ENCODE data around the gene CANT1.
"Not testable (repeated sequence)": the region's sequence is repeated elsewhere in the genome, so short reads cannot be mapped to it uniquely, and the experiment has no call there.

CANT1 gene

DNA sequence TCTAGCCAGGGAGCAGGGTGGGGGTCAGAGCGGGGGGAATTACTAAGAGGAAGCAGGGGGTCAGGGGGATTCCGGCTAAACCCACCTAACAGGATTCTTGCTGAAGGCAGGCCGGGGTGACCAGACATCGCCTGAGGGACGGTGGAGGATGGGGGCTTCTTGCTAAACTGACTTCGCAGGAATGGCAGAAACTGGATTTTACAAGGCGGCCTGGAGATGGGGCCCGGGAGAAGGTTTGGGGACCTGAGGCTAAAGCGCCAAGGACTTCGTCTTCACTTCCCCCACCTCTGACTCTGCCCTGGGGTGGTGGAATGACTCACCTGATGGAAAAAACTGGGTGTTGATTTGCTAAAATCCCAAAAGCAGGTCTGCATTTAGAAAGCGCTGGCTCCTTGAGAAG, 53.3 kb downstream of the CANT1 start:
- DNase-seq = no peak

DNA sequence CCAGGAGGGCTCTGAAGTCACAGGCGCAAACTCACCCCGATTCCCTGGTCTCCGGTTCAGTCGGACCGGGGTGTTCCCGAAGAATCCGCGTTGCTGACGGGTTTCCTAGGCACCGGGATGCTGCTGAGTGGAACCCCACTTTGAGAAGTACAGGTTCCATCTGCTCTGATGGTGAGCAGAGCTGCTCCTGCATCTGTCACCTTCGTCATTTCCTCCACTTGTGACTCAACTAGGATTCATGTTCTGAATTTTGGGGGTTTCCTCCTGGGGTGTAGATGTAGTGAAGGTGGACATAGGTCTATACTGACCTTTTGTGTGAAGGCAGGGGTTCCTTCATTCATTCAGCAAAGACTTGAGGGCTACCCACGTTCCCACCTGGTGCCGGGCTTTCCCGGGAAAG, 54.9 kb downstream of the CANT1 start:
- no peak for DNase-seq

DNA sequence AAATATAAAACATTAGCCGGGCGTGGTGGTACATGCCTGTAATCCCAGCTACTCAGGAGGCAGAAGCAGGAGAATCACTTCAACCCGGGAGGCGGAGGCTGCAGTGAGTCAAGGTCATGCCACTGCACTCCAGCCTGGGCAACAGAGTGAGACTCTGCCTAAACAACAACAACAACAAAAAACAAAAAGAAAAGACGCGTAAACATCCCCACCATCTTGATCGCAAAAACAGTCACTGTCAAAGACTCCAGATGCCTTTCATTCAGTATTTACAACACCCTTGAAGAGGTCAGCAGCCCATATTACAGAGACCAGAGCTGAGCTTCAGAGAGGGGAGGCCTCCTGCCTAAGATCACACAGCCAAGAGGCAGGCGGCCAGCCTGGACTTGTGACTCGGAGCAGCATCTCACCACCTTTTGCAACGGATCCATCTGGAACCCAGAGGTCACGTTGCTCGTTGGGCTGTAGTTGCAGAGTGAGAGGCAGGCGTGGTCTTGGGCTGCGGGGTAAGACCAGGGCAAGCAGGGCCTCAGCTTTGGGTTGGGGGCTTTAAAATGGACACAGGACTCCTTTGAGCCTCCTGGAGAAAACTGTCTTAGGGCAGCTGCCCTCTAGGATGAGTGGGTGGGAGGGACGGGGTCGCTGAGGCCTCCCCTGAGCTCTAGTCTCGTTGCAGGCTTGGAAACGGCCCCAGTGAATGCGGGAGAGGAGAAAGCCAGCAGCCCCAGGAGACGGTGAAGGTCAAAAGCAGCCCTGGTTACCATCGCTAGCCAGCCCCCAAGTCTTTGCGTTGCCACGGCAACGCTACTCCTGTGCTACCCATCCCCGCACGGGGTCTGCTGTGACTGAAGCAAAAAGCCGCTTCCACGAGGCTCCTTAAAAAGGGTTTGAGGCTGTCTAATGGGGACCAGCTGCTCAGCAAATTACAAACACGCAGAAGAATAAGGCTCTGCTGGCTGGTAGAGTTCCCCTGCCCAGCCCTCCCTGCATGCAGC, 55.9 kb downstream of the CANT1 start:
- DNase-seq = no peak

GRCh38 chr17:78952706-78953105, 56.9 kb downstream of the CANT1 start:
- DNase-seq = no peak

- no peak for DNase-seq
These were observed 57.5 kb downstream of the CANT1 start for GRCh38 chr17:78951967-78952551.

GRCh38 chr17:78950870-78951269, 58.7 kb downstream of the CANT1 start:
- DNase-seq = no peak

DNA sequence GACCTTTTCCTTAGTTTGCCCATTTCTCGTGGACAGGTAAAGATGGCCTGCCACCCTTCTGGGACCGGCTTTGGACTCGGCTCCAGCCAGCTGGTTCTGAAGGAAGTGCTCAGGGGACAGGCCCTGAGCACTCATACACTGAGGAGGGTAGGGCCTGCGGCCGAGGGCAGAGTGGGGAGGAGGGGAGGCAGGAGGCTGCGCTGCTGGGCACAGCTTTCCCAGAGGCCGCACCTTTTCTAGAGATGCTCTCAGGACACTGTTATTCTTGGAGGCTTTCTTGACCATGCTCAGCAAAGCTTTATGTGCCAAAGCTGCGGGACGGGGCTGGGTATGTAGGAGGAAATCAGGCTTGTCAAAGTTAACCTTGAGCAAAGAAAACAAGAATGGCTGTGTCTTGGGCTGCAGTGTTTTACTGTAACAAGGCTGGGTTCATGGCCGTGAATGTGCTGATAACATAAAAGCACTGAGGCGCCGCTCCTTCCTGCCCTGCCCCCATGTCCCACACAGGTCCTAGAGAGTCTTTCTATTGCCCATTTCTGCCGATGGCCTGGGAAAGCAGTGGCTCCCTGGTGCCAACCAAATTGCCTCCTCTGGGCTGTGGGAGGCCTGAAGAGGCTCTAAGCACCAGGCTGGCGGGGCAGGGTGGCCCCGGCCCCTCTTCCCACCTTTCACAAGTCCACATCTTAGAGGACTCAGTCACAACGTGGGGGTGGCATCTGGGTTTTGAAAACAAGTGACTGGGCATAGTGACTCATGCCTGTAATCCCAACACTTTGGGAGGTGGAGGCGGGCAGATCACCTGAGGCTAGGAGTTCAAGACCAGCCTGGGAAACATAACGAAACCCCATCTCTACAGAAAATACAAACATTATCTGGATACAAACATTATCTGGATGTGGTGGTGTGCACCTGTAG, 62.1 kb downstream of the CANT1 start:
- DNase-seq = no peak

DNA sequence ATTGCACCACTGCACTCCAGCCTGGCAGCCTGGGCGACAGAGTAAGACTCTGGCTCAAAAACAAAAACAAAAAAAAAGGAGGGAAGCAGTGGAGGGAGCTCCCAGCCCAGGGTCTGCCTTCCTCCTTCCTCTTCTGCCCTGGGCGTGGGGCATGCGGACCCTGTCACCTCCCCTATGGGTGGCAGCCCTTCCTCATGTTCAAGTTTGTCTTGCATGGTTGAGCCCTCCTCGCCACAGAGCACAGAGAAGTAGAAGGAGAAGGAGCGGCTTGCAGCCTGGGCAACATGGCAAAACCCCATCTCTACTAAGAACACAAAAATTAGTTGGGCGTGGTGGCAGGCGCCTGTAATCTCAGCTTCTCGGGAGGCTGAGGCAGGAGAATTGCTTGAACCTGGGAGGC, 62.9 kb downstream of the CANT1 start:
- no peak for DNase-seq

- DNase-seq = no peak
These were observed 63.4 kb downstream of the CANT1 start for GRCh38 chr17:78946131-78946530.

- DNase-seq = not testable (repeated sequence)
These were observed 64.1 kb downstream of the CANT1 start for GRCh38 chr17:78945455-78945854.

DNA sequence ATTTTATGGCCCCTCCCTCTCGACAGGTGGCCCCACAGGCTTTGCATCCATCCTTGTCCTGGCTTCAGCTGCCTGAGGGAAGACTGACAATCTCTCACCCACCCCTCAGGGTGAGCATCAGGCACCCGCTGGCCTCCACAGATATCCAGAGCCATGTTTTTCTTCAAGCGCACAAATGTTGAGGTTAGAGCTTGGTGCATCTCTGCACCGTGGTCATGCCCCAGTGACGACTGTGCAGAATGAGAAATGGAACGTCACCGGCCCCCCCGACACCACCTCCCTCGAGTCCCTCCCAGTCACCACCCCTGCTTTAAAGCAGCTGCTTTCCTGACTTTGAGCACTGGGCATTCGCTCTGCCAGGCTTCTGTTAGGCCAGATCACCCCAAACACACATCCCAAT, 64.6 kb downstream of the CANT1 start:
- DNase-seq = no peak

DNA sequence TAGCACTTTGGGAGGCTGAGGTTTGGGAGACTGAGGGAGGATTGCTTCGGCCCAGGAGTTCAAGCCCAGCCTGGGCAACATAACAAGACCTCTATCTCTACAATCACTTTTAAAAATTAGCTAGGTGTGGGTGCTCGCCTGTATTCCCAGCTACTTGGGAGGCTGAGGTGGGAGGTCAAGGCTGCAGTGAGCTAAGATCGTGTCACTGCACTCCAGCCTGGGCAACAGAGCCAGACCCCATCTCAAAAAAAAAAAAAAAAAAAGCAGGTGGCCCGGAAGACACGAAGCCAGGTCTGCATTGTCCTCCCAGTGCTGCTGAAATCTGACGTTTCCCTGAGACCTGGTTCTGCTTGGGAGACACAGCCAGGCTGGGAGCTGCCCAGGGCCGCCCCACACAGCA, 65.5 kb downstream of the CANT1 start:
- DNase-seq = no peak
